HG02840 (cell line): Measurements from ENCODE around the gene ANO2.

ENCODE experiments used
- ATAC-seq: cut with Tn5 transposase; IDR thresholded peaks from one replicate; pipeline ENCODE4 v1.9.1; 2021; ENCODE audit warnings: mild to moderate bottlenecking, moderate library complexity, moderate number of reproducible peaks; ENCODE audit not compliant: unreplicated experiment, low FRiP score

The ANO2 gene

GRCh38 chr12:5592310-5592709 is 352.7 kb downstream of the ANO2 start:
- ATAC-seq, result no peak

- ATAC-seq, result no peak
Observed at GRCh38 chr12:5590316-5590715, 354.7 kb downstream of the ANO2 start.

GRCh38 chr12:5589054-5589453 is 356.0 kb downstream of the ANO2 start:
- no peak for ATAC-seq

GRCh38 chr12:5588591-5588990 is 356.5 kb downstream of the ANO2 start:
- no peak for ATAC-seq

GRCh38 chr12:5588176-5588575 is 356.9 kb downstream of the ANO2 start:
- ATAC-seq, result no peak

- no peak for ATAC-seq
Observed at GRCh38 chr12:5587711-5588121, 357.3 kb downstream of the ANO2 start.

GRCh38 chr12:5586201-5586600 is 358.9 kb downstream of the ANO2 start:
- ATAC-seq, result no peak

- no peak for ATAC-seq
Observed at GRCh38 chr12:5585178-5585577, 359.9 kb downstream of the ANO2 start.

GRCh38 chr12:5584412-5585175 is 360.5 kb downstream of the ANO2 start:
- no peak for ATAC-seq

GRCh38 chr12:5582541-5582940 is 362.5 kb downstream of the ANO2 start:
- no peak for ATAC-seq

GRCh38 chr12:5582018-5582417 is 363.0 kb downstream of the ANO2 start:
- no peak for ATAC-seq

- no peak for ATAC-seq
Observed at GRCh38 chr12:5581616-5582015, 363.4 kb downstream of the ANO2 start.

- no peak for ATAC-seq
Observed at GRCh38 chr12:5581019-5581418, 364.0 kb downstream of the ANO2 start.

GRCh38 chr12:5578775-5579174 is 366.3 kb downstream of the ANO2 start:
- no peak for ATAC-seq

- no peak for ATAC-seq
Observed at GRCh38 chr12:5577741-5578140, 367.3 kb downstream of the ANO2 start.

GRCh38 chr12:5577211-5577612 is 367.8 kb downstream of the ANO2 start:
- ATAC-seq, result no peak

GRCh38 chr12:5575987-5576386 is 369.1 kb downstream of the ANO2 start:
- no peak for ATAC-seq

- ATAC-seq, result no peak
Observed at GRCh38 chr12:5575232-5575631, 369.8 kb downstream of the ANO2 start.

- no peak for ATAC-seq
Observed at GRCh38 chr12:5573390-5573789, 371.7 kb downstream of the ANO2 start.

GRCh38 chr12:5571115-5571514 is 373.9 kb downstream of the ANO2 start:
- no peak for ATAC-seq

- no peak for ATAC-seq
Observed at GRCh38 chr12:5570416-5570815, 374.6 kb downstream of the ANO2 start.

GRCh38 chr12:5568325-5568981 is 376.6 kb downstream of the ANO2 start:
- no peak for ATAC-seq
